Fibroblast of the aortic adventitia (primary cell): Measurements from ENCODE around the gene HYAL1. TPM values are rescaled to one million over a fixed set of nuclear protein-coding genes. Genes with fewer than 3 reads are reported as not detected.
"Not testable (repeated sequence)": the region's sequence is repeated elsewhere in the genome, so short reads cannot be mapped to it uniquely, and the experiment has no call there.

Experiments used
- DNase-seq: peaks from one replicate; pipeline ENCODE4 v3.0.0-alpha.2; 2010; ENCODE audit warnings: low read depth
- H3K4me3 ChIP-seq: 2 replicates; pipeline ENCODE4 v1.5.1; 2011; ENCODE audit warnings: low read depth, mild to moderate bottlenecking, control low read depth, low read length, moderate library complexity
- total RNA-seq: library from RNA; depleted of rRNA; stranded (reverse); fragments of >200 nt; gene quantifications from 2 replicates; pipeline ENCODE4 v1.2.3, GENCODE V29; 2012; ENCODE audit warnings: low replicate concordance
- TF ChIP-seq, protein P1 (sequence below): IDR thresholded peaks from 2 replicates; pipeline ENCODE4 v1.5.1; 2011; ENCODE audit warnings: mild to moderate bottlenecking, low read length, control low read depth, inconsistent platforms; ENCODE audit not compliant: insufficient read depth

Gene HYAL1
- total RNA-seq, 1 donor, result 0.90 TPM

DNA sequence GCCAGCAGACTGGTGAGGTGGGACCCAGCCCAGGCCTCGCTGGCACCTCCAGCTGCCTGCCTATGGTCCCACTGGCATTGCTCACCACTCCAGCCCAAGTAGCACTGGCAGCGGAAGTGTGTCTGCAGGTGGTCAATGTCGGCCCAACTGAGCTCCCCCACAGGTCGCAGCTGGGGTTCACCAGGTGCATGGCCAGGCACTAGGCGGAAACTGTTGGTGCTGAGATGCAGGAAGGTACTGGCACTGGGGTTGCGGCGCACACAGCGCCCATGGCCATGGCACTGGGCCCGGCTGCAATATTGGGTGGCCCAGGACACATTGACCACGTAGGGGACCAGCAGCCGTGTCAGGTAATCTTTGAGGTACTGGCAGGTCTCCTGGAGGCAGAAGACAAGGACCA lies 14.8 kb upstream of the HYAL1 start:
- H3K4me3 ChIP-seq, result no peak overlapping the region
- DNase-seq, result no peak
- TF ChIP-seq, protein P1, sequence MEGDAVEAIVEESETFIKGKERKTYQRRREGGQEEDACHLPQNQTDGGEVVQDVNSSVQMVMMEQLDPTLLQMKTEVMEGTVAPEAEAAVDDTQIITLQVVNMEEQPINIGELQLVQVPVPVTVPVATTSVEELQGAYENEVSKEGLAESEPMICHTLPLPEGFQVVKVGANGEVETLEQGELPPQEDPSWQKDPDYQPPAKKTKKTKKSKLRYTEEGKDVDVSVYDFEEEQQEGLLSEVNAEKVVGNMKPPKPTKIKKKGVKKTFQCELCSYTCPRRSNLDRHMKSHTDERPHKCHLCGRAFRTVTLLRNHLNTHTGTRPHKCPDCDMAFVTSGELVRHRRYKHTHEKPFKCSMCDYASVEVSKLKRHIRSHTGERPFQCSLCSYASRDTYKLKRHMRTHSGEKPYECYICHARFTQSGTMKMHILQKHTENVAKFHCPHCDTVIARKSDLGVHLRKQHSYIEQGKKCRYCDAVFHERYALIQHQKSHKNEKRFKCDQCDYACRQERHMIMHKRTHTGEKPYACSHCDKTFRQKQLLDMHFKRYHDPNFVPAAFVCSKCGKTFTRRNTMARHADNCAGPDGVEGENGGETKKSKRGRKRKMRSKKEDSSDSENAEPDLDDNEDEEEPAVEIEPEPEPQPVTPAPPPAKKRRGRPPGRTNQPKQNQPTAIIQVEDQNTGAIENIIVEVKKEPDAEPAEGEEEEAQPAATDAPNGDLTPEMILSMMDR, result no peak

DNA sequence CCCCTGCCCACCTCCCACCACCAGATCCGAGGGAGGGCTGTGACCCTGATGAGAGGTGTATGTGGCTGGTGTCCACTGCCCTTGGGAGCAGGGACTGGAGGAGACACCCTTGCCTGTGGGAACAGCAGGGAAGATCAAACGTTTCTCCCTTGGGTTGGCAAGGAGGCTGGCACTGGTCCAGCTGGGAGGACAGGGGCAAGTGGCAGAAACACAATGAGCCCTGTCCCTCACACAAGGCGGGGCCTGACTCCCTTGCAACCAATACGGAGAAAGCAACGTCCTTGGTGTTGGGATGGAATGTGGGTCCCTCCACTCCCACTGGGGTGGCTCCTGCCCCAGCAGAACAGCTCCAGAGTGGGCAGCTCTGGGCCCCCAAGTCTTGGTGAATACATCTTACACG lies 13.9 kb upstream of the HYAL1 start:
- H3K4me3 ChIP-seq, result no peak overlapping the region
- no peak for DNase-seq
- TF ChIP-seq, protein P1, result no peak

DNA sequence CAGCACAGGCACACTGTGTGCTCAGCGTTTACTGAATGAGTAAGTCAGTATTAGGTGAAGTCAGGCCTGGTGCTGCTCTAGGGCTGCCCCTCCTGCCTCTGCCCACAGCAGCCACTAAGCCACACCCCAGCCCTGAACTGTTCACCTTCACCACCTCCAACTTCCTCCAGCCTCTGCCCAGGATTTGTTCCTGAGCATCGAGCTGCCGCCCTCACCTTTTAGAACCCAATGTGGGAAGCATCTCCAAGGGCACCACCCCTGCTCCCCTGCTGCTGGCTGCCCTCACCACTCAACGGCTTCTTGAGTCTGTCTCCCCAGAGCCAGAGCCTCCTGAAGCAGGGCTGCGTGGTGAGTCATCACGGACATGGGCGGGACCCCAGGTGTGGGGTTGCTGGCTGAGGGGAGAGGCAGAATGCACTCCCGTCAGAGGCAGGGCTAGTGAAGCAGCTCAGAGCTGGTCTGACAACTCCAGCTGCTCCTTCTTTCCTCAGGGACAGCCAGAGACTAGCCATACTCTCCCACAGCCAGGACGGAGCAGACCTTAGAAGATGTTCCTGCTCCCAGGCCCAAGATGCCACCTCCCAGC lies 13.4 kb upstream of the HYAL1 start:
- TF ChIP-seq, protein P1, result no peak
- no peak for DNase-seq
- no peak overlapping the region for H3K4me3 ChIP-seq

GRCh38 chr3:50314816-50315215 lies 11.4 kb upstream of the HYAL1 start:
- DNase-seq, result no peak
- TF ChIP-seq, protein P1, result no peak
- H3K4me3 ChIP-seq, result no peak overlapping the region

DNA sequence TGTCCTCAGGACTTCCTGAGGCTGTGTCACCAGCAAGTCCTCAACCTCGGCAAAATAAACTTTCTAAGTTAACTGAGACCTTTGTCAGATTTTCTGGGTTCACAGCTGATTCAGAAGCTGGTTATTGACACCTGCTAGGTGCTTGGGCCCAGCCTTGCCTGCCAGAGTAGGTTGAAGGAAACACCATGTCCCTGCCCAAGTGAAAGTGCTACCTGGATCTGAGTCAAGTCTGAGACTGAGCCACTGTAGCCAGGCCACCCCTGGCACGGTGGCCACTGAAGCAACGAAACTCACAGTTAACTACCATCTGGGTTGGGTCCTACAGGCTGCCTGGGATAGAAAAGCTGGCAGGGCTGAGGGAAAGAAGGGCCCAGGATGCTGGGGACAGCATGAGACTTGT lies 11.0 kb upstream of the HYAL1 start:
- TF ChIP-seq, protein P1, result no peak
- H3K4me3 ChIP-seq, result no peak overlapping the region
- no peak for DNase-seq

DNA sequence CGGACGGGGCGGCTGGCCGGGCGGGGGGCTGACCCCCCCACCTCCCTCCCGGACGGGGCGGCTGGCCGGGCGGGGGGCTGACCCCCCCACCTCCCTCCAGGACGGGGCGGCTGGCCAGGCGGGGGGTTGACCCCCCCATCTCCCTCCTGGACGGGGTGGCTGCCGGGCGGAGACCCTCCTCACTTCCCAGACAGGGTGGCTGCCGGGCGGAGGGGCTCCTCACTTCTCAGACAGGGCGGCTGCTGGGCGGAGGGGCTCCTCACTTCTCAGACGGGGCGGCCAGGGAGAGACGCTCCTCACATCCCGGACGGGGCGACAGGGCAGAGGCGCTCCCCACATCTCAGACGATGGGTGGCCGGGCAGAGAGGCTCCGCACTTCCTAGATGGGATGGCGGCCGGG lies 8.7 kb upstream of the HYAL1 start:
- not testable (repeated sequence) for DNase-seq, H3K4me3 ChIP-seq

DNA sequence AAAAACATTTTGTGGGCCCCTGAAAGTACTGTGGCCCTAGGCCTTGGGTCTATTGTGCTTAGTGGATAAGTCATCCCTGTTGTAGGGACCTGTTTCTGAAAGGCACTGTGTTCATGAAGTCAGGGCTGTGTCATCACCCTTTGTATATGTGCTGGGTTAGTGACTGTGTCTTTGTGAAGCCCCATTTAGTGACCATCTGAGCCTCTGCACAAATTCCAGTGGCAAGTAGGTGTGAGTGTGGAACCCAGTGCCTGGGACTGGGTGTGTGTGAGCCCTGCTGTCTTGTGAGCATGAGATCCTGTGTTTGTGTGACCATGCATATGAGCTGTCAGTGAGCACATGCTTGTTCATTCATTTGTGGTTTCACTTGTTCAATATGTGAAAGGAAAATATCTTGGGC lies 1.2 kb upstream of the HYAL1 start:
- TF ChIP-seq, protein P1, result no peak
- no peak for DNase-seq
- no peak overlapping the region for H3K4me3 ChIP-seq
